ENCODE data around the gene EIF4A3.
"Not testable (repeated sequence)": the region's sequence is repeated elsewhere in the genome, so short reads cannot be mapped to it uniquely, and the experiment has no call there.

Gene EIF4A3

DNA sequence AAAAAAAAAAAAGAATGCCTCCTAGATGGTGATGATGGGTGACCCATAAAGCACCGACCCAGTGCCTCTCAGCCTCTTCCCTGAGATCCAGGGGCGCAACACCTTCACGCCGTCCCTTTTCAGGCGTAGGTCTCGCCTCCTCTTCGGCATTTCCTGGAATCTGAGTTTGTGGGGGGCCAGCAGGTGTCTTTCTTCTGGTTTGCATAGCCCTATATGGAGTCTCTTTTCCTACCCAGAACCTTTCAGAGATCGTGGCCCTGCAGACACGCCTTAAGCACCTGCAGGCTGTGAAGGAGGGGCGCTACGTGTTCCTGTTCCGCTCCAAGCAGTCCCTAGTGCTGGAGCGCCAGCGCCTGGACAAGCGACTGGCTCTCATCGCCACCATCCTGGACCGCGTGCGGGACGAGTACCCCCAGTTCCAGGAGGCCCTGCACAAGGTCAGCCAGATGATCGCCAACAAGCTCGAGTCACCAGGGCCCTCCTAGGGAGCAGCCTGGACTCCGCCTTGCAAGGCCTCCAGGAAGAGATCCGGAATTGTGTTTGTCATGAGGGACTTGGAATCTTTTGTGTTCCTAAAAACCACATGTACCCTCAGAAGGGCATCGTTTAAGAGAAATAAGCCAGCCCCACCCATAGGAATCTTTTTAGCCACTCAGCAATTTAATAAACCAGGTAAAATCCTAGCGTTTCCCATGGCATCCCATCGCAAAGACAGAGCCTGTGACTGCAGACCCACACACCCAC lies 47.5 kb downstream of the EIF4A3 start:
- DNase-seq = no peak

DNA sequence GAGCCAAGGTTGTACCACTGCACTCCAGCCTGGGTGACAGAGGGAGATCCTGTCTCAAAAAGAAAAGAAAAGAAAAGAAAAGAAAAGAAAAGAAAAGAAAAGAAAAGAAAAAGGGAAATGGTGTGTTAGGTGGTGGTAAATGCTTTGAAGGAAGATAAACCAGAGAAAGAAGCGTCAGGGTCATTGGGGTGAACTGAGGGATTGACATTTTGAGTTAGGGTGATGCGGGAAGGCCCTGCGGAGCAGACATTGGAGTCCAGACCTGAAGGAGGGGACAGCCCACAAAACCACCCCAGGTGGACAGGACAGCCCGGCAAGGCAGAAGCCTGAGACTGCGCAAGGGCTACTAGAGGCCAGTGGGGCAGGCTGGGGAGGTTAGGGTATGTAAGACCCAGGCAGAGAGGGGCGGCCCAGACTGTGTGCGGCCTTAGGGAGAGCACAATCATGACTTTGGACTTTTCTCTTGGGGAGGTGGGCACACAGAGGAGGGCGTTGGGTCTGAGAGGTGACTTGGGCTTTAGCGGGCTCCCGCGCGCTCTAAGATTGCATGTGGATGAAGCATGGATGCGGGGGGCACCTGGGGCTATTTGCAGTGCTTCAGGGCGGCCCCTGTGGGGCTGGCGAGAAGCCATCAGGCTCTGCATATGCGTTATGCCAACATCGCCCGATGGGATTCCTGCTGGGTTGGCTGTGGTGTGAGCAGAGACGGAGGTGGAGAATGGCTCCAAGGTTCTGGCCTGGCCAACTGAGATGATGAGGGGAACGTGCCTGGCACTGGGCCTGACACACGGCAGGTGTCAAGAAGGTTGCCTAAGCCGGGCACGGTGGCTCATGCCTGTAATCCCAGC lies 48.9 kb downstream of the EIF4A3 start:
- DNase-seq = no peak

DNA sequence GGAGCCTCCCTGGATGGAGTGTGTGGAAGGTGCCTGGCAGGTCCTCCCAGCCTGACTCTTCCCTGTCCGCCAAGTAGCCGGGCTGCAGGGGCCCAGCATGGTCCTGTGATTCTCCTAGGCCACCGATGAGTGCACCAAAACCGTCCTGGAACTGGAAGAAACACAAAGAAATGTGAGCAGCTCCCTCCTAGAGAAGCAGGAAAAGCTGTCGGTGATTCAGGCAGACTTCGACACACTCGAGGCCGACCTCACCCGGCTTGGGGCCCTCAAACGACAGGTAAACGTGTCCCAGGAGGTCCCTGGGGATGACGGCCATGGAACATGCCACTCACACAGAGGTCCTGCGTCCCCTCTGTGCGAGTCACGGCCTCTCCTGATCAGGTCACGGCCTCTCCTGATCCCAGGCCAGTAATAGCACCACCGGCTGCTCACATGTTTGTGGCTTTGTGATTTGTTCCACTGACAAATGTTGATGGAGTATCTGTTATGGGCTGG lies 49.8 kb downstream of the EIF4A3 start:
- DNase-seq = no peak

DNA sequence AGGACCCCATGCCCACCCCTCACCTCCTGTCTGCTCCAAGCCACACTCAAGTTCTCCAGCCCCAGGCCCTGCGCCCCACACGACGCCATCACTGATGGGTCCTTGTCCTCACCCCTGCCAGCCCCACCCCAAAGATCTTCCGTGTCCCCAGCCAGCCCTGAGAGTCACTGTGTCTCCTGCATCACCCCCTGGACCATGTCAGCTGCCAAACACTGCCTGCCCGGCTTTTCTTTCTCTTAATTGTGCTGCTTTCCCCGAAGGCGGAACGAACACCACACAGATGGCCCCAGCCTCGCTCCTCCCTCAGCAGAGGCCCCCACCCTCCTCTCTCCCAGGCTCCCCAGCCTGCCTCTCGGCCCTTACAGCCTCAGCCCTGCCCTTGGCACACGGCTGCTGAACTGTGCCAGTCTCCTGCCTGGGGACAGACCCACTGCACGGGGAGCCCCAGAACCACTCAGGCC lies 50.3 kb downstream of the EIF4A3 start:
- DNase-seq = no peak

DNA sequence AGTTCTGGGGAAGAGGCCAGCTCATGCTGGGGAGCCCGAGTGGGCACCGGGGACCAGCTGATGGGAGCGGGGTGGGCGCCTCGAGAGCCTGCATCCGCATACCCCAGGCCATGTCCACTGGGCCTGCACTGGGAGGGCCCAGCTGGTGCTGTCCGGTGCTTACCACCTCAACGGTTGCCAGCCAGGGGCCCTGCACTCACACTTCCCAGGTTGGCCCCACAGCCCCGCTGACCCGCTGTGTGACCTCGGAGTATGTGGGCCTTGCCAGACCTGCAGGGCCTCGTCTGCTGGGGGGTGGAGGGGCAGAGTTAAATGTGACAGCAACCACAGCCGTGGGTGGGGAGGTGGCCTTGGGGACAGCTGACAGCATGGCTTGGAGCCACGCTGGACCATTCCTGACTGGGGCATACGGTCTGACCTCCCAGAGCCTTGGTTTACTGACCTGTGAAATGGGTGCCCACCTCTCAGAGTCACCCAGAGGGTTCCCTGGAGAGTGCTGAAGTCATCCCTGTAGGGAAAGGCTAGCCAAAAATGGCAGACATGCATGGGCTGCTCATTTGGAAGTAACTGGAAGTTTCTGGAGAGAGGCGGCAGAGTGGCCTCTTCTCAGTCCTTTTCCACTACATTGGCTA lies 51.0 kb downstream of the EIF4A3 start:
- DNase-seq = no peak

DNA sequence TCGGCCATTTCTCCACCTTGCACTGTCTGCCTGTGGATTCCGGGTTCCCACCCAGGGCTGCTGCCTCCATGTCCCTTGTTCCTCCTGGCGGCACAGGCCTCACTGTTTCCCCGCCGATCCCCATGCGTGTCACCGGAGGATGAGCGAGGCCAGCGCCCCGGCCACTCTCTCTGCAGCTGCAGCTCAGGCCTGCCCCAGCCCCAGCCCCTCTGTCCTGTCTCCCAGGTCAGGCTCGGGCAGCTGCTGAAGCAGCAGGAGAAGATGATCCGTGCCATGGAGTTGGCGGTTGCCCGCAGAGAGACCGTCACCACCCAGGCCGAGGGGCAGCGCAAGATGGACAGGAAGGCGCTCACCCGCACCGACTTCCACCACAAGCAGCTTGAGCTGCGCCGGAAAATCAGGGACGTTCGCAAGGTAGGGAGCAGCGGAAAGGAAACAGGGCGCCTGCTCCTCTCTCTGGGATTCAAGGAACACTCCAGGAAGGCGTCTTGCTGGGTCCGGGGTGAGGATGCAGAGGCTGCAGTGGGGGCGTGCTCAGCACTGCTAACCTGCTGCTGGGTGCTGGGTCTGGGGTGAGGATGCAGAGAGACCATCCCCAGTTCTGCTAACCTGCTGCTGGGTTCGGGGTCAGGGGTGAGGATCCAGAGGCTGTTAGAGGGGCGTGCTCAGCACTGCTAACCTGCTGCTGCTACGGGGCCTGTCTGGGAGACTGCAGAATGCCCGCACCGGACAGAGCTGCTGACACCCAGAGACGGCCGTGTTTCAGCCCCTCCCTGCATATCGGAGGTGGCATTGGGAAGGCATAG lies 51.7 kb downstream of the EIF4A3 start:
- DNase-seq = no peak

DNA sequence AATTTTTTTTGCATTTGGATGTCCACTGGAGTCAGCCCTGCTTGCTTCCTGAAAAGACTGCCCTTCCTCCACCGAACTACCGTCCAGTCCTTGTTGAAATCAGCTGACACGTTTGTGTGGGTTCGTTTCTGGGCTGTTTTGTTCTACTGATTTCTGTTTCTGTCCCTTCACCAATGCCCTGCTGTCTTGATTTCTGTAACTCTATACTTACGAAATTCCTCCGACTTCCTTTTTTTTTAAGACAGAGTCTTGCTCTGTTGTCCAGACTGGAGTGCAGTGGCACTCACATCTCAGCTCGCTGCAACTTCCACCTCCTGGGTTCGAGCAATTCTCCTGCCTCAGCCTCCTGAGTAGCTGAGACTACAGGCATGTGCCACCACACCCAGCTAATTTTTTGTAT lies 54.0 kb downstream of the EIF4A3 start:
- peak; percentile 42 for DNase-seq

DNA sequence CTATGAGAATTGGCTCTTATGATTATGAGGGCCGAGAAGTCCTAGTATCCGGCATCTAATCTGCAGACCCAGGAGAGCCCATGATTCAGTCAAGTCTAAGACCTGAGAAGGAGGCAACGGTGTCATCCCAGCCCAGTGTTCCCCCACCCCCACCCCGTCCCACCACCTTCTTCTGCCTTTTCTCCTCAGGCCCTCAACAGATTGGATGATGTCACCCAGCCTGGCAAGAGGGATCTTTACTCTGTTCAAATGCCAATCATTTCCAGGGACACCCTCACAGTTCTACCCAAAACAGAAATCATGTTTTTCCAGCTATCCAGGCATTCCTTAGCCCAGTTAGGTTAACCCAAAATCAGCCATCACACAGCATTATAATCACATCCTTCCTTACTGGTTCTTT lies 55.6 kb downstream of the EIF4A3 start:
- DNase-seq = no peak

DNA sequence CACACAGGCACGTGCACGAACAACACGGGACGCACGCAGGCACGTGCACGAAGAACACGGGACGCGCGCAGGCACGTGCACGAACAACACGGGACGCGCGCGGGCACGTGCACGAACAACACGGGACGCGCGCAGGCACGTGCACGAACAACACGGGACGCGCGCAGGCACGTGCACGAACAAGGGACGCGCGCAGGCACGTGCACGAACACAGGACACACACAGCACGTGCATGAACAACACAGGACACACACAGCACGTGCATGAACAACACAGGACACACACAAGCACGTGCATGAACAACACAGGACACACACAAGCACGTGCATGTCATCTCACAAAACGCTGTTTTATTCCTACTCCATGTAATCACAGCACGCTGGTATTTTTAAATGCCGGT lies 56.8 kb downstream of the EIF4A3 start:
- not testable (repeated sequence) for DNase-seq

DNA sequence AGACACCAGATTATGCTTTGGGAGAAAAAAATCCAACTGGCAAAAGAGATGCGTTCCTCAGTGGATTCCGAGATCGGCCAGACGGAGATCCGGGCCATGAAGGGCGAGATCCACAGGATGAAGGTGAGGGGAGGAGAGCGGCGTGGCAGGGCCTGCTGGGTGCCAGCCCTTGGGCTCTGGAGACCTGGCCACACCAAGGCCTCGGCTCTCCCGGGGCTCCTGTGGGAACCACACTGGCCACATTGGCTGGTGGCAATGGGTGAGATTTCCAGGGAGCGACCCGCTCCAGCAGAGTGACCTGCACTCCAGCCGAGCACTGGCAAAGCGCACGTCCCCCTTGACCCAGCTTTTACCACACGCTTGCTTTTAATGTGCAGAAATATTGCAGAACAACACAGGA lies 57.2 kb downstream of the EIF4A3 start:
- DNase-seq = no peak

DNA sequence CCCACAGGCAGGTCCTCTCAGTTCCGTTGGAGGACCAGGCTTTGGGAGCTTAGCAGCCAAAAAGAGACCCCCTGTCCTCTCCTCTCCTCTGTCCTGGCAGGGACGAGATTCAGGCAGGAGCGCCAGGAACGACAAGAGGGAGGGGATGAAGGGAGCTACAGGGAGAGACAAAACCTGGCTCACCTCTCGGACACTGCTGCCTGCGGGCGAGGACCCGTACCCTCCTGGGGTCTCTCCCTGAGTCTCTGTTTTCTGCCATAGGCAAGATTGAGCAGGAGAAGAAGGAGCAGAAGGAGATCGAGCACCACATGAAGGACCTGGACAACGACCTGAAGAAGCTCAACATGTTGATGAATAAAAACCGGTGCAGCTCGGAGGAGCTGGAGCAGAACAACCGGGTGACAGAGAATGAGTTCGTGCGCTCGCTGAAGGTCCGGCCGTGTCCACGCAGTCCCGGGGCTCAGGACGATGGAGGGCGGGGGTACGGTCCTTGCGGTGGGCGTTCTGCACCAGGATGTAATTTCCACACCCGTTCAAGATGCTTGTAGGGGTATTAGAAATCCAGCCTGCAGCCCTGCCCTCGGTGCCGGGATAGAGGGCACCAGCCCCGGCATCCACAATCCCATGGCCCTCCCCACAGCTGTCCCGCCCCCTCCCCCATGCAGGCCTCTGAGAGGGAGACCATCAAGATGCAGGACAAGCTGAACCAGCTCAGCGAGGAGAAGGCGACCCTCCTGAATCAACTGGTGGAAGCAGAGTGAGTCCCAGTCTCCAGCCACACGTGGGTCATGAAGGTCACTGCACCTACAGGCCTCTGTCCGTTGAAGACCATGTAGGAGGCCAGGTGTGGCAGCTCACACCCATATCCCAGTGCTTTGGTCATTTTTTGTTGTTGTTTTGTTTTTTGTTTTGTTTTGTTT lies 59.3 kb downstream of the EIF4A3 start:
- no peak for DNase-seq

DNA sequence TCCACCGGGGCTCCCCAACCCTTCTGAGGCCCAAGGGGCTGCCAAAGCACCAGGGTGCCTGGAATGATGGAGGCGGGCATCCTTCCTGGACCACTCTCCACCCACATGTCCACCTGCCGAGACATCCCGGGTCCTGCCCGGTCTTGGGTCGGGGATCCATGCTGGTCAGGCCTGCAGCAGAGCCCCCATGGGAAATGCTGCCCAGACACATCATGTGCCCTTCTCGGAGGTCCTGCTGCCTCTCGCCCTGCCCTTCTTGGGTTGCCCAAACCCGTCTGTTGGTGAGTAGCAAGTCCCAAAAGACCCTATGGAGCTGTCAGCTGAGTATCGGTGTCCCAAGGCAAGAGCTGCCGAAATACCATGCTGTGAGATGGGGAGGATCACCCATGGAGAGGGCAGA lies 60.3 kb downstream of the EIF4A3 start:
- DNase-seq = no peak

DNA sequence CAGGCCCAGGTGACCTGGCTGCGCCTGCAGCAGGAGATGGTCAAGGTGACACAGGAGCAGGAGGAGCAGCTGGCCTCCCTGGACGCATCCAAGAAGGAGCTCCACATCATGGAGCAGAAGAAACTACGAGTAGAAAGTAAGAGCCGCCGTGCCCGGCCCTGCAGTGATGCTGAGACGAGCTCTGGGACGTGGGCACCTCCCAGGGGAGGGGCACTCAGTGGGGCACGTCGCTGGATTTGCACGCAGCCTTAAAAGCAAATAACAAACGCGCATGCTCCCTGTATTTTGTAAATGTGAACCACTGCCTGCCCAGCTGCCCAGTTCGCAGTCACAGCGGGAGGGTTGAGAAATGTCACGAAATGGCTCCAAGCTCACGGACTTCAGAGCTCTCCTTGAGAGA lies 60.8 kb downstream of the EIF4A3 start:
- DNase-seq = no peak

DNA sequence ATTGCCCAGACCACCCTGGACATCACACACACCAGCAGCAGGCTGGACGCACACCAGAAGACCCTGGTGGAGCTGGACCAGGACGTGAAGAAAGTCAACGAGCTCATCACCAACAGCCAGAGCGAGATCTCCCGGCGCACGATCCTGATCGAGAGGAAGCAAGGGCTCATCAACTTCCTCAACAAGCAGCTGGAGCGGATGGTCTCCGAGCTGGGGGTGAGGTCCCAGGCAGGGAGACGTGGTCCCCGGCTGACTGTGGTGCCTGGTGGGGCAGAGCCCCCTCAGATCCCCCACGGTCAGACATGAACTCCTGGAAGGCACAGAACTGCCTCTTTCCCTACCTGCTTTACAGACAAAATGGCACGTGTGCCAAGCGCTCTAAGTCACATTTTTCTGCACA lies 62.2 kb downstream of the EIF4A3 start:
- DNase-seq = no peak

Data from midbrain (tissue), 1 donor.